OCI-M2 (cell line): ENCODE data around the gene MAGI2.

ENCODE experiments used
- DNase-seq: peaks from one replicate; lab custom pipeline; 2025; ENCODE audit not compliant: unreplicated experiment; lab: John Stamatoyannopoulos, UW

Gene MAGI2

DNA sequence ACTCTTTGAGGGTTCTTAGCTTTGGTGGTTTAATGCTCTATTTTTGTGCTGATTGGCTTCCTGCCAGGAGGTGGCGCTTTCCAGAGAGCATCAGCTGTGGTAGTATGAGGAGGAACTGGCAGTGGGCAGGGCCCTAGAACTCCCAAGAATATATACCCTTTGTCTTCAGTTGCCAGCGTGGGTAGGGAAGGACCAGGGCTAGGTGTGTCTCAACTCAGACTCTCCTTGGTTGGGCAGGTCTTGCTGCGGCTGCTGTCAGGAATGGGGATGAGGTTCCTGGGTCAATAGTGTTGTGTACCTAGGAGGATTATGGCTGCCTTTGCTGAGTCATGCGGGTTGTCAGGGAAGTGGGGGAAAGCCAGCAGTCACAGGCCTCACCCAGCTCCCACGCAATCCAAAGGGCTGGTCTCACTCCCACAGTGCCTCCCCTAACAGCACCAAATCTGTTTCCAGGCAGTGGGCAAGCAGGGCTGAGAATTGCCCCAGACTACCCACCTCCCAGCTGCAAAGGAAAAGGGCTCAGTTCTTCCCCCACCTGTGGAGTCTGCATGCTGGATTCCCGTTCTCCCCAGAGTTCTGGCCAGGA lies 1463.4 kb downstream of the MAGI2 start:
- DNase-seq: no peak

DNA sequence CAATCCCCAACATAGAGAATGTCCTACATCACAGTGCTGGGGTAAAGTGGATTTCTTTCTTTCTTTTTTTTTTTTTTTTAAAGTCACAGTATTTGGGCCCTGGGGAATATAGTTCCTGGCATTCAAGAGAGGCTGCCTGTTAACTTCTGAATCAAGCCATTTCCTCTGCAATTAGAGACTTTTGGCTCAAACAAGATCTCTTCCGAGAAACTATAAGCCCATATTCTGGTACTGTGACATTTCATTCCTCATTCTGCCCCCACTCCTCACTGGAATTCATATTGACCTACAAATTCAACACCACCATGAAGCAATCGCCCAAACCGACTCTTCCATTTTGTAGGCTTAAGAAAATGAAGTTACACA lies 1467.5 kb downstream of the MAGI2 start:
- DNase-seq: no peak

DNA sequence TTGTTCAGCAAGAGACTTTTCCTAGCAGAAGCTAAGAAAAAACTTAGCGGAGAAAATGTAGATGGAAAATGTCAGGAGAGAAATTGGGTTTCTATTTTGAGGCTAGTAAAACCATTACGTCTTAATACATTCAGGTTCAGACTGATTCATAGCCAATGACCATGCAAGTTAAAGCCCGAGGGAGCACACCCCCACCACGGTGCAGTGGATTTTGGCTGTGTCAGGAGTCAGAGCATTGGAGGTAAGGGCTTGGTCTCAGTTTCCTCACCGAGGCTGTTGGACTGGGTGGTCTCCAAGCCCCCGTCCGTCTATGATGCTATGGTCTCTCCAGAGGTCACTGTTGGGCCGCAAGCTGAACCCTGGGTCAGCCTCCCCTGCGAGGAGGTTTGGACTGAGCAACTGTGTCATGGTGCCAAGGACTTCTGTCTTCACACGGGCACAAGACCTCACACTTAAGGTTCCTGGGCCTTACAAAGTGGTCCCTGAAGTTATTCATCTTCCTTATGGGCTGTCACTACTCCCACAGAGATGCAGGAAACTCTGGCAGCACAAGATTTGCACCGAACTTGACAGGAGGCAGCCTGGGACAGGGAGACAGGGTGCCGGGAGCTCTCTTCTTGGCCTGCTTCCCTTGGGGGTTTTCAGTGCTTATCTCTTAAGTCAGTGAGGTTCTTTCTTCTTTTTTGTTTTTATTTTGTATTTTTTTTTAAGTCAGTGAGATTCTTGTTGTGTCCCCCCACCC lies 1468.1 kb downstream of the MAGI2 start:
- no peak for DNase-seq

DNA sequence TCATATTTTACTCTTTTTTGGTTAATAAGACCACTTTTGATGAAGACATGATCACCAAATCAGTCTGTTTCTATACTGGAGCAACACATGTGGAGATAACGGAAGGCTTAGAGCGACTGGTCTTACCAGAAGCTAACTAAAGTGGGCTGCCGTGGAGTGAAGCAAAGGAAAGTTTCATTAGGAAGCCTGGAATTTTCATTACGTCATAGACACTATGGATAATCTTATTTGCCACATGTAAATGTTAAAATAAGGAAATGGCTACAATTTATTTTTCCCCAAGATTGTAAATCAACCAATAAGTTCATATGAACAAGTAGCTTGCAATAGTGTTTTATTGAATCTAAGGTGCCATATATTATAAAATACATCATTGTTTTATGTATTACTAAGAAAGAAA lies 1469.5 kb downstream of the MAGI2 start:
- DNase-seq: no peak

DNA sequence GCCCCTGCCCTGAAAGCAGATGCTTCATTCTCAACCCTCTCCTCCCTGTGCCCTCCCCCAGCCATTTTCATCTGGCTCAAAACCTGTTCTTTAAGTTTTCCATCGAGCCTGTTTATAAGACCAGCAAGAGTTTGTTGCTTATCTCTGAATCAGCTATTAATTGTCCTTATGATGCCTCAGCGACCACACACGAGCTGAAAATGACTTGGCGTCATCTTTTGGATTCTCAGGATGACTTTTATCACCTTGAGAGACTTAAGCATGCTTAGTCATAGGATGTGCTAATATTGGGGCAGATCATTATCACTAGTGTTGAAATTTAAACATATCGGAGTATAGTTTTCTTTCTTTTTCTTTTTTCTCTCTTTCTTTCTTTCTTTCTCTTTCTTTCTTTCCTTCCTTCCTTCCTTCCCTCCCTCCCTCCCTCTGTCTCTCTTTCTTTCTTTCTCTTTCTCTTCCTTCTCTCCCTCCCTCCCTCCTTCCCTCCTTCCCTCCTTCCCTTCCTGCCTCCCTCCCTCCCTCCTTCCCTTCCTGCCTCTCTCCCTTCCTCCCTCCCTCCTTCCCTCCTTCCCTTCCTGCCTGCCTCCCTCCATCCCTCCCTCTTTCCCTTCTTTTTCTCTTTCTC lies 1470.4 kb downstream of the MAGI2 start:
- DNase-seq: no peak

DNA sequence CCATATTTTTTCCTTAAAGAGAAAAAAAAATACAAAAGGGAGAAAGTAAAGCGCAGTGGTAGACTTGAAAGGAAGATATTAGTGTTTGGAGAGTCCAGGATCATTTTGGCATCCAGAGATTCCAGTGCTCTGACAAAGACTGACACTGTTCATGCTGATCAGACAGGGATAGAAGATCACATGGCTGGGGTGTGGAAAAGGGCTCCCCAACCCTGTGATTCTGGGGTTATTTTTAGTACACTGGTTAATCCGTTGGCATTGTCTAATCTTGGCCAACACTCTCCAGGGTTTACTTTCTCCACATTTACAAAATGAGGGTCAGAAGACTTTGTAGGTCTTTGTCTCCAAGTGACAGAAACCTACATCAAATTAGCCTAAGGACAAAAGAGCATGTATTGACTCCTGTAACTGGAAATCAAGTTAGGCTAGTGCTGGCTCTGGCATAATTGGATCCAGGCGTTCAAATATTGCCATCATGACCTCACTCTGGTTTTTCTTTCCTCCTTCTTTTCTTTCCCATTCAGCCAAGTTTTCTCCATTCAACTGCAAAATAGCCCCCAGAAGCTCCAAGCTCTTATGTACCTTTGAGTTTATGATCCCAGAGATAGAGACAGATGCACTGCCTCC lies 1473.3 kb downstream of the MAGI2 start:
- DNase-seq: no peak

DNA sequence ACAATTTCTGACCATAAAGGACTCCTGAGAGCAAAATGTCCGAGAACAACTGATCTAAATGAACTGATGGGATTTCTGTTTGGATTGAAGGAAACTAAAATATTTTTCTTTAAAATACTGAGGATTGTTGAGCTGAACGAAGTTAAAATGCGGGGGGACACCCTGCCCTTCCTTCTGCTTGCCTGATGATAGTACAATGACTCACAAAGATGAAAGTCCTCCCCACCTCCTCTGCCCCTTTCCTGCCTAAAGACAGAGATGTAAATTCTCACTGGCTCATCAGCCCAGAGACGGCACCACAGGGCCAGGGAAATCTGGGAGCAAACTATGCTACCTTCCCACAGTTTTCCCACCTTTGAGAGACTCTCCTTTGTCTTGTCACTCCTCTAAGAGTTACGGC lies 1474.2 kb downstream of the MAGI2 start:
- DNase-seq: no peak

DNA sequence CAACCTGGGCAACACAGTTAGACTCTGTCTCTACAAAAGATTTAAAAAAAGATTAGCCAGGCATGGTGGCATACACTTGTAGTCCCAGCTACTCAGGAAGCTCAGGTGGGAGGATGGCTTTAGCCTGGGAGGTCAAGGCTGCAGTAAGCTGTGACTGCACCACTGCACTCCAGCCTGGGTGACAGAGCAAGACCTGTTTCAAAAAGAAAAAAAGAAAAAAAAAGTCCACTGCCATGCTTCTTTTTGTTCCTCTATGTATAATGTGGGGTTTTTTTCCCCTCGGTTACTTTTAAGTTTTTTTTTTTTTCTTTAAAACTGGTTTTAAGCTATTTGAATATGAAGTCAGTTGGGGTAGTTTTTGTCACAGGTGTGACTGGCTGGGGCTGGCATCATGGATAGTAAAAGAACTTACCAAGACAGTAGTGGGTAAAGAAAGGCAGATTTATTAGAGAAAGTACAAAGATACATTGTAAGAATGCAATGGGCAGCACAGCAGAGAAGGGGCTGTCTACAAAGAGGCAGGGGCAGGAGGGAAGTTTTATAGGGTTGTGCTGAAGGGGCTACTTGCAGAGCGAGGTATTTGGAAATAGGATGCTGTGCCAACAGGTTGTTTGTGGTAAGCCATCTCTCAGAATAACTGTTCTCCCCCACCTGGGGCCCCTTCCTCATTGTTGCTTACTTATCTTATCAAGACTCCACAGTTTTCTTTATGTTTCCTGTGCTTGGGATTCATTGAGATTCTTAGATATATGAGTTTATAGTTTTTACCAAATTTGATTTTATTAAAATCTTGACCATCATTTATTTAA lies 1477.6 kb downstream of the MAGI2 start:
- DNase-seq: no peak

DNA sequence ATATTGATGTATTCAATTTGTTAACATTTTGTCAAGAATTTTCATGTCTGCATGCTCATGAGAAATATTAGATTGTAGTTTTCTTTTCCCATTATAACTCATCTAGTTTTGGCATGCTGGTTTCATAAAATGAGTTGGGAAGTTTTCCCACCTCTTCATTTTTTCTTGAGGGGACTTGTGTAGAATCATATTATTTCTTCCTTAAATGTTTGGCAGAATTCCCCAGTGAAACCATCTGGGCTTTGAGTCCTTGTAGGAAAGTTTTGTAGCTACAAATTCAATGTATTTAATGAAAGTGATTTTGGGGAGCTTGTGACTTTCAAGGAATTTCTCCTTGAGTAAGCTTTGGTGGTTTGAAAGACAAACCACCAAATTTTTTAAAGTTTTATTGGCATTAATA lies 1481.7 kb downstream of the MAGI2 start:
- no peak for DNase-seq

DNA sequence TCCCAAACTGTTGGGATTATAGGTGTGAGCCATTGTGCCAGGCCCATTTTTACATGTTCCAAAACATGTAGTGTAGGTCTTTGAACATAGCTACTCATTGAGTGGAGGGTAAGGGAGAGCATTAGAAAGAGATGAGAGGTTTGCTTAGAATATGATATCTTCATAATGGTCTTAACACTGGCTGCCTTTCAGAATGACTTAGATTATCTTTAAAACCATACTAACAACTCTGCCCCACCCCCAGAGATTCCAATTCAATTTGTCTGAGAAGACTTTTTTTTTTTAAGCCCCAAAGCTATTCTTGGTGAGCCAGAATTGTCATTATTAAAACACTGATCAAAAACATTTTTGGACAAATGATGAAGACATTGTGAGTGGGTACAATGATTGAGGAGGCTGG lies 1486.0 kb downstream of the MAGI2 start:
- no peak for DNase-seq
